OCI-LY7 (cell line): ENCODE measurements around the gene CHST3.

Source experiments
- EZH2phosphoT487 ChIP-seq: fragments of 200-600 bp; sonication (generic); IDR thresholded peaks from 2 replicates; pipeline ENCODE4 v1.6.1; 2018; ENCODE audit warnings: low read depth, borderline replicate concordance, mild to moderate bottlenecking, mixed run types, antibody characterized with exemption, low read length, moderate library complexity, mixed read lengths
- TF ChIP-seq, protein P1 (sequence below): fragments of 200-600 bp; sonication (generic); conservative IDR thresholded peaks from 2 replicates; pipeline ENCODE4 v1.5.1; 2014; ENCODE audit warnings: mild to moderate bottlenecking, antibody characterized with exemption, low read length, moderate library complexity, mixed read lengths

GRCh38 chr10:72031706-72032105 is 67.5 kb downstream of the CHST3 start:
- TF ChIP-seq, protein P1, sequence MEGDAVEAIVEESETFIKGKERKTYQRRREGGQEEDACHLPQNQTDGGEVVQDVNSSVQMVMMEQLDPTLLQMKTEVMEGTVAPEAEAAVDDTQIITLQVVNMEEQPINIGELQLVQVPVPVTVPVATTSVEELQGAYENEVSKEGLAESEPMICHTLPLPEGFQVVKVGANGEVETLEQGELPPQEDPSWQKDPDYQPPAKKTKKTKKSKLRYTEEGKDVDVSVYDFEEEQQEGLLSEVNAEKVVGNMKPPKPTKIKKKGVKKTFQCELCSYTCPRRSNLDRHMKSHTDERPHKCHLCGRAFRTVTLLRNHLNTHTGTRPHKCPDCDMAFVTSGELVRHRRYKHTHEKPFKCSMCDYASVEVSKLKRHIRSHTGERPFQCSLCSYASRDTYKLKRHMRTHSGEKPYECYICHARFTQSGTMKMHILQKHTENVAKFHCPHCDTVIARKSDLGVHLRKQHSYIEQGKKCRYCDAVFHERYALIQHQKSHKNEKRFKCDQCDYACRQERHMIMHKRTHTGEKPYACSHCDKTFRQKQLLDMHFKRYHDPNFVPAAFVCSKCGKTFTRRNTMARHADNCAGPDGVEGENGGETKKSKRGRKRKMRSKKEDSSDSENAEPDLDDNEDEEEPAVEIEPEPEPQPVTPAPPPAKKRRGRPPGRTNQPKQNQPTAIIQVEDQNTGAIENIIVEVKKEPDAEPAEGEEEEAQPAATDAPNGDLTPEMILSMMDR: no peak
- TF ChIP-seq EZH2phosphoT487: no peak
